HG03039 (cell line): ENCODE results near the gene GTF2A2.
"Not testable (repeated sequence)": the region's sequence is repeated elsewhere in the genome, so short reads cannot be mapped to it uniquely, and the experiment has no call there.

Source experiments
- ATAC-seq: cut with Tn5 transposase; IDR thresholded peaks from one replicate; pipeline ENCODE4 v1.9.1; 2021; ENCODE audit warnings: mild to moderate bottlenecking, moderate library complexity; ENCODE audit not compliant: unreplicated experiment

The GTF2A2 gene, protein sequence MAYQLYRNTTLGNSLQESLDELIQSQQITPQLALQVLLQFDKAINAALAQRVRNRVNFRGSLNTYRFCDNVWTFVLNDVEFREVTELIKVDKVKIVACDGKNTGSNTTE

DNA sequence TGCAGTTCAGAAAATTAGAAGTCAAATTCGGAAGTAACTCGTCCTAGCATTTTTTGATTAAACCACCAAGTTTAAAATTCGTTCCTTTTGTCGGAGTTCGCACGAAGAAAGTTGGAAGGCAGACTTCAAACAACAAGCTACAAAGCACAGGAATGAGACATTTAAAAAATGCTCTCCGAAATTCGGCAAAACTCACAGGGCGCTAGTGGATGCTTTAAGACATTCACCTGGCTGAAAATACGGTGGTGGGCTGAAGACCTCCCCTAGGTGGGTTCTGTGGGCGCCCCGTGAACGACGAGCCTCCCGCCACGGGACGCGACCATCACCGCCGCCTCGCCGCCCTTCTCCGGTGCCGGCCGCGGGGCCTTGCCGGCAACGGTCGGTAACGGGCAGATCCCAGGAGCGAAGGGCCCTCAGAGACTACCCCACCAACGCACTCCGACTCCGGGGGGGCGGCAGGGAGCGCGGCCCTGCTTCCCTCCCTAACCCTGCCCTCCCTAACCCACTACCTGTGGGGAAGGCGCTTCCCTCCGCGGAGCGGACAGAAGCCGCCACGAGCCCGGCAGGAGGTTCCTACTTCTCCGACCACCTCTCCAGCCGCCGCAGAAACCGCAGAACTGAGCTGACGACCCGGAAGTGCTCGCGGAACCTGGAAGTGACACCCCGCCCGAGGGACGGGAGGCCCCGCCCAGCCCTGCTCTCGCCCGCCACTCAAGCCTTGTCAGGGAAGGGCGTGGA lies at the start of gene GTF2A2:
Gene GTF2A2 (minus strand): TSS at position 619 of the 738 bp plus-strand sequence. CDS start 5,238 bp downstream, outside the sequence.
- peak; percentile 98 for ATAC-seq

DNA sequence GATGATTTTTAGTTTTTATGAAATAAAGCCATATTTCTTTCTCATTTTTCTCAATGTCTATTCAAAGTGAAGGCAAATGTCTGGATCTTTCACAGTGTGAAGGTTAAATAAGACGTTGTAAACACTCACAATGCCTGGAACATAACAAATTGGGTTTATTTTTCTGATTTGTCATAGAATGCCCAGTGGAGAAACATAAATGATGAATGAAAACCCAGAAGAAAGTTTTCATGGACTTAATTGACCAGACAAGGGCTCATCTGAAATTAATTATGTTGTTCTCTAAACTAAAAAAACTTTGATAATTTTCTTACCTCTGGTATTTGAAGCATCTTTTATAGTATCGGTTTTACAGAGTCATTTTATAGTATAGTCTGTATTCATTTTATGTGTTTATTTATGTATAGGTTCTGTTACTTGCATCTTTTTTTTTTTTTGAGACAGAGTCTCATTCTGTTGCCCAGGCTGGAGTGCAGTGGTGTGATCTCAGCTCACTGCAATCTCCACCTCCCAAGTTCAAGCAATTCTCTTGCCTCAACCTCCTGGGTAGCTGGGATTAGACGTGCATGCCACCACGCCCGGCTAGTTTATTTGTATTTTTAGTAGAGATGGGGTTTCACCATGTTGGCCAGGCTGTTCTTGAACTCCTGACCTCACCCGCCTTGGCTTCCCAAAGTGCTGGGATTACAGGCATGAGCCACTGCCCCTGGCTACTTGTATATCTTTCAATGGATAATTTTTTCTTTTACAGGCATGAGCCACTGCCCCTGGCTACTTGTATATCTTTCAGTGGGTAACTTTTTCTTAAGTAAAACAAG lies 46.9 kb upstream of the GTF2A2 start:
- no peak for ATAC-seq

DNA sequence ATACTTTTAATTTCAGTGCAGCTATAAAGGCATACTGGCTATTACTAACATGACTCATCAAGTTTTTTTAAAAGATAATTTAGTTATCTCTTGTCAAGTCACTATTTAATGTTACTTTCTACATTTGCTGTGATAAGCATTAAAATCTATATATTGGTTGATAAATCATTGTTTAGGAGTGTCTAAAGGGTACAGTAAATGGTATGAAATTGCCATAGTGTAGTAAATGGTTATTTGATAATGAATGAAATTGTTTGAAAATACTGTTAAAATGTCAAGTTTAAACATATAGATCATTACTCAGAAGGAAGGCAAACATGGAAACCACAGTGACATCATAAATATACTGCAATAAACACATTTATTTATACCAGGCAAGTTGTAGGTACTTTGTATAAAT lies 45.0 kb upstream of the GTF2A2 start:
- no peak for ATAC-seq

DNA sequence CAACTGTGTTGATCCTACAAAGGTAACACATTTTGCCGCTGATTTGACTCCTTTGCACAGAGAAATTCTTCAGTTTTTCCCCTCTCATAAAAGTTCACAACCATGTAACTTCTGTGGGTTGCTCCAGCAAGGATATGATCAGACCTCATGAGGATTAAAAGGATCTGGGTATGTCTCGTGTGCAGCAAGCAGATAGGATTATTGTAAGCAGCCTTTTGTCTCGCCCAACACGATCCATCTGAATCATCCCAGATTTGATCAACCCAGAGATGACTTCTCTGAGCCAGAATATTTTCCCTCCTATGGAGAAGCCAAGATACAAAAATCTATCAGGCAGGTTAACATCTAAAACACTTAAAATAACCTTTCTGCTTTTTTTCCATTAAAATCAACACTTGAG lies 44.6 kb upstream of the GTF2A2 start:
- no peak for ATAC-seq

DNA sequence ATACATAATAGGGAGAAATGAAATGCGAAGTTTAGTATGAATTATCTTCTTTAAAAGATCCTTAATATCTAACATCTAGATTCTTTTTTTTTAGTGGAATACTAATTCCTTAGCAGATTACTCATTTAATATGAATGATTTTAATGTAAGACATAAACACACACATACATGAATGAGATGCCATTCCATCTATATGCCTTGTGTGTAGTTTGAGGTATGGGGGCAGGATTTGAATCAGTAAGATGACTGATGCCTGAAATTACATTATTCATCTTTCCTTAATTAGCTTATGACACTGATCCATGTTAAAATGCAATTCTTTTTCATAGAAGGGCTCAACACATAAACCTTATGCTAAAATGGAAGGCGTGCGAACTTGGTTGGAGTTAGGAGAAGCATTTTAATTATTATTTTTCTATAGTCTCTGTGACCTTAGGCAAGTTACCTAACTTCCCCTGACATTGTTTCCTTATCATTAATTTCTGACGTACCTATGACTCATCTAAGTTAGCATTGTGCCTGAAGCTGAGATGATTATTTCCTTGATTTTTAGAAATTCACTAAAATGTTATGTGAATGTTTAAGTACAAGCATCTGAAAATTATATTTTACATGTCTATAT lies 42.6 kb upstream of the GTF2A2 start:
- no peak for ATAC-seq

DNA sequence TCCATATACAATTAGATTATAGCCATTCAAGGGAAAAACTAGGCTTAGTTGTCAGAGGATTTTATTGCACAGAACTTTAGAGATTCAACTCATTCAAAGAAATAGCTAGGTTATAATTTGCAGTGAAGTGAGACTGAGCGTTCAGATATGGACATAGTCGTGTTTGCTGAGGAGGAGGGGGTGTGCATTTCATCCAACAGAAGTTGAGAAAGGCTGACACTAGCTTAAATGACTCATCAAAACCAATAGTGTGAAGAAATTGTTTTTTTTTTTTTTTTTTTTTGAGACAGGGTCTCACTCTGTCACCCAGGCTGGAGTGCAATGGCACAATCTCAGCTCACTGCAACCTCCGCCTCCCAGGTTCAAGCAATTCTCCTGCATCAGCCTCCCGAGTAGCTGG lies 40.8 kb upstream of the GTF2A2 start:
- ATAC-seq = not testable (repeated sequence)

DNA sequence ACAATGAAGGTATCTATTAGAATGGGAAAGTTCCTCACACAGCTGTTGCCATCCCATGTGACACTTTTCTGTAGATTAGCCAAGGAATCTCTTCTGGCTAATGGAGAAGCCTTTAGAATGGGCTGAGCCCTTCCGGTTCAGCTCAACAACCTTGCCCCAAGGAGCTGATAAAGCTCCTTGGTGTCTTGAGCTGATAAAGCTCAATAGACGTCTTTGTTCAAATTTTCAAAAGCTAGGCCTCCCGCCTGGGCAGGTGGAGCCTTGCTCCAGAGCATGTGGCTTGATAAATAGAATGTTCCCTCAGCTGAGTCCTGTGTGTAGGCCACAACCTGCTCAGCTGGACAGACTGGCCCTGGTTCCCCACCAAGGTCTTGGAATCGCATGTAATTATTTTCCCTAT lies 39.0 kb upstream of the GTF2A2 start:
- no peak for ATAC-seq

DNA sequence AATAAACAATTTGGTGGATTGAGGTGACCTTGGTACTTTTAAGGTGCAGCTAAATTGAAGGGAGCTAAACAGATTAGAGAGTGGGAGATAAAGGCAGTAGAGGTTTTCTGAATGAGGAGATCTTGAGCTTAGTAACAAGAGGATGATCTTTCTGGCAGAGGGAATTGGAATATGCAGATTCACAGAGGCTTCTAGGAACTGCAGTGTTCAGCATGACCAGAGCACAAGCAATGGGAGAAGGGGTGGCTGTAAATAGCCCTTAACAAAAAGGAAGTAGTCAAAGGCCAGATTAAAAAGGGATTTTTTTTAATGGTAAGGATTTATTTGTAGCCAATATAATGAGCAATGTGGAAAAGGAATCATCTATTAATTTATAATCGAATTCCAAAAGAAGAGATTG lies 37.5 kb upstream of the GTF2A2 start:
- ATAC-seq = no peak

DNA sequence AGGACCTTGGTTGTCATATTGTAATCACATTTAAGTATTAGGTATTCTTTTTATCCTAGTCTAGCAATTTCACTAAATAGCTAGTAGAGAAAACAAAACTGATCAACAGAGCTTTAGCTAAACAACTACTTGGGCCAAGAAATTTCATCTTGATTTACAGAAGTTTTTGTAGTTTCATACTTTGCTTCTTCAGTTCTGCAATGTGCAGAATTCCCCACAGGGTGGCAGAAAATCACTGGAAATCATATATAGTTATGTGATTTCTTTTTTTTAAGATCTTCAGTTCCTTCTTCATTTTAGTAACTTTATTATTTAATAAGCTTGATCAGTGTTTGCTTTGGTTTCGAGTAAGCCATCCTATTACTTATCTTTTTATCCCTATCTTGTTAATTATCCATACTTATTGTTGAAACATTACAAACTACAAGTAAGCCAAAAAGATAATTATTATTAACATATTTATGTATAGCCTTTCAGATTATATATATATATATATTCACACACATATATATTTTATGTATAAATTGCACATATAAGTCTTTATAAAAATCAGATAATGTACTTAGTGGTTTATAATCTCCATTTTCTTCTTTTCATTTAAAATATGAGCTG lies 34.0 kb upstream of the GTF2A2 start:
- ATAC-seq = no peak

DNA sequence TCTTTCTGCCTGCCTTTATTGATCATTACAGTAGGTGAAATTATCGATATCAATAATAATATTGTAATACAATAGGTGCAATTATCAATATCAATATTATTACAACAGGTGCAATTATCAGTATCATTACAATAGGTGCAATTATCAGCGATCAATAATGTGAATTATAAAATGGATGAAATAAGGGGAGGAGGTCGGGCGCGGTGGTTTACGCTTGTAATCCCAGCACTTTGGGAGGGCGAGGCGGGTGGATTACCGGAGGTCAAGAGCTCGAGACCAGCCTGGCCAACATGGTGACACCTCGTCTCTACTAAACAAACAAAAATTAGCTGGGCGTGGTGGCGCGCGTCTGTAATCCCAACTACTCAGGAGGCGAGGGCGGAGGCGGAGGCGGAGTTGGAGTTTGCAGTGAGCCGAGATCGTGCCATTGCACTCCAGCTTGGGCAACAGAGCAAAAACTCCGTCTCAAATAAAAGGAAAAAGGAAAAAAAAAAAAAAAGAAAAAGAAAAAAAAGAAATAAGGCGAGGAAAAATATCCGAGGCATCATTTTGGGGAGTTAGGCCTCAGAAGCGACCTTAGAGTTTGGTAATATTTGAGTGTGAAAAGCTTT lies 32.4 kb upstream of the GTF2A2 start:
- ATAC-seq = no peak

DNA sequence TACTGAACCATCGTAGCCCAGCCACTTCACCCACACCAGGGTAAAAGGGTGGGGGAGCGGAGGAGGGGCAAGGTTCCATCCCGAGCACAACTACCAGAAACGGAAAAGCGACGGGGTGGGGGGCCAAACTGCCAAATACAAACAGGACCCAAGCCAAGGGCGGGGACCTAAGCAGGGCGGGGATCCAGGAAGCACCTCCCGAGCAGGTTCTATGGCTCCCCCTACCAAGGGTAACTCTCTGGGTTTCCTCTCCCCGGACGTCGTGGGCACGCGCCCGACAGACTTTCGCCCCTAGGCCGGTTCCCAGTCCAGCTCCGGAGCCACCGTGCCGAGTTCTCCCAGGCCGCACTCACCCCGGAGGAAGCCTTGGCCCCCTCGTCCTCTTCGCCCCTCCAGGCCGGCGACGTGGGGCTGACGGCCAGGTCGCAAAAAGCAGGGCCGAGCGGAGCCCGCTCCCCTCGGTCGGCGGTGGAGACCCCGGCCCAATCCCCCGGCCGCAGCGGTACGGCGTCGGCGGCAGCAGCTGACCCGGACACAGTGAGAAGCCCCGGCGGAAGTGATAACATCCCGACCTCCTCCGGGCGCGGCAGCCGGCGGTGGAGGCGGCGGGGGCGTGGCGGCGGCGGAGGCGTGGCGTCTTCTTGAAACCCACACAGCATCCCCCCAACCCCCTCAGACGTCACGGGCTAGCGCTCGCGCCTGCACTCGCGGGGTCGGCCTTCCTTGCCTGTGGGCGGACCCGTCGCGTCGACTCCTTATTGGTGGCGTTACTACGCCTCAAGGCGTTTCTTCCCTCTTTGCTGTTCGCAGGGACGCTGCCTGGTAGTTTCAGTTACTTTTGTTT lies 31.7 kb upstream of the GTF2A2 start, which contains the start of gene BNIP2:
Gene BNIP2 (minus strand): TSS at position 539 of the 844 bp plus-strand sequence. CDS start 6,863 bp downstream, outside the sequence.
- ATAC-seq = peak; percentile 76

DNA sequence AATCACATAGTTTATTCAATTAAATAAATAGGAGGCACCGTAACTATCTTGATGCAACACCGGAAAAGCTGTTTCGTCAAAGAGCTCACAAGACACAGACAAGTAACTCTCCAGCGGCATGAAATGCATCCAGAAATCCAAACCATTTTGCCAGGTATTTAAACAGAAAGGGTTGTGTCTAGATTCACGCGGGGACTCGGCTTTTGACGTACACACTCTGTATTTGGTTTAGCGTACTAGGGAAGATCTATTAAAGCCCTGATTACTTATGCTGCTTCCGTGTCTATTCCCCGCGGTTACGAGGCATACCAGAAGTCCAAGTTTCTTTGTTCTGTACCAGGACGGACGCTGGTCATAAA lies 31.1 kb upstream of the GTF2A2 start:
- no peak for ATAC-seq

DNA sequence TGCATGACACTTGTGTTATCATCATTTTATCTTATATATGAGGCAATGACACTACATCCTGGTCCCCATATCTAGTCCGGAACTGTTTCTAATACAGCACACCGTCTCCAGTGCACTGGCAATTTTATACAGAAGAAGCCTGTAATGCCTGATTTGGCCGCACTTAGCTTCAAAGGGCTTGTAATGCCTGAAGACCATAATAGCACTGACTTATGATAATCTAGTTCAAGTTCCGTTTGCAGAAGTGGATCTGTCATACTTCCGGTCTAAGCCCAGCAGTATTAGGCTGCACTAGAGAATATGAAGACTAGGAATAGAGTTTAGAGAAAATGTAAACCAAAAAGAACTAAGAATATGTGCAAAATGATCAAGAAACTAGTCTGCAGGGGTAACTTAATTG lies 30.5 kb upstream of the GTF2A2 start:
- no peak for ATAC-seq

DNA sequence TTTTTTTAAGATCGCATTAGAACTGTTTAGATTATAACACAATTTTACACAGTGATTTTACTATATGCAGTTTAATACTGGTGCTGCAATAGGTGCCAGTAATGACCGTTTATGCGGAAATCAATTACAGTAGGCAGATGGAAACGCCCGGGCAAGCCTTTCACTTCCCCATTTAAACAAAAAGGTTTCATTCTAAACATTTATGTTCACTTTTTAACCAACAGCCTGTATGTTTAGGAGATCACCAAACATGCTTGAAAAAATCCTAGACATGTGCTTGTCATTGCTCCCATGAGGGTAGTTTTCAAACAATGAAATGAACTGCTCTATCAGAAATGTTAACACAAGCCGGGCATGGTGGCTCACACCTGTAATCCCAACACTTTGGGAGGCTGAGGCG lies 29.1 kb upstream of the GTF2A2 start:
- no peak for ATAC-seq

DNA sequence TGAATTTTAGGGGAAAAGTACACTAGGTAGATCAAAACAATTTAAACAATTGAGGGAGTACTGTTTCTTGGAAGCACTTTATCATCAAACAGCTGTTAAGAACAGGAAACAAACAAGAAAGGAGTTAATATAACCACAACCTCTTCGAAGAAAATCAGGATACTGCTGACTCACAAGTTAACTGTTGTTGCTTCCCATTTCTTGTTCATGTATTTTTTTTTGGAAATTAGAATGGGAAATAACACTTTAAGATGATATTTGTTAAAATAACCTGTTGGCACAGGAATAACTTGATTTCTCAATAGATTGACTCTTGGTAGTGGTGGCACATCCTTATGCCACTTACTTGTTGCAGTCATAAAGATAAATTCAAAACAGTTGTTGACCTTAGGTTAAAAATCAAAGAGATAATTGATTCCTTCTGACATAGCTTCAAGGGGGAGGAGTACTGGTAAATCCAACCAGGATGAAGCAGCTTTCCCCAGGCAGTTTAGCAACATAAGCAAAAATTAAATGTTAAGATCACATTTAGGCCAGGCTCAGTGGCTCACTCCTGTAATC lies 28.5 kb upstream of the GTF2A2 start:
- ATAC-seq = no peak

DNA sequence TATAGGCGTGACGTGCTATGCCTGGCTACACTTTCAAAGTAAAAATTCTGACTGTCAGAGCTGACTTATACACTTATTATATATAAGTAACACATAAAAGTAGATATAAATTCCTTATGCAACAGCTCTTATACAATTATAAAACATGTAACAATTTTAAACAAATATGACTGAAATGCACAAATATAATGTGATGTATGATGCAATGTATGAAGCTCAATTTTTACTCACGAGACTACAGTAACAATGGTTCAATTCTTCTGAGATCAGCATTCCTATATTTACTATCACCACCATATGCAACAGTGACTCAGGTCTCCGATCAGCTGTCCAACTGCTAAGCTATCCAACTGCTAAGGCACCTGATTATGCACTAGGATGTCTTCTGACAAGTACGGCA lies 23.6 kb upstream of the GTF2A2 start:
- no peak for ATAC-seq

DNA sequence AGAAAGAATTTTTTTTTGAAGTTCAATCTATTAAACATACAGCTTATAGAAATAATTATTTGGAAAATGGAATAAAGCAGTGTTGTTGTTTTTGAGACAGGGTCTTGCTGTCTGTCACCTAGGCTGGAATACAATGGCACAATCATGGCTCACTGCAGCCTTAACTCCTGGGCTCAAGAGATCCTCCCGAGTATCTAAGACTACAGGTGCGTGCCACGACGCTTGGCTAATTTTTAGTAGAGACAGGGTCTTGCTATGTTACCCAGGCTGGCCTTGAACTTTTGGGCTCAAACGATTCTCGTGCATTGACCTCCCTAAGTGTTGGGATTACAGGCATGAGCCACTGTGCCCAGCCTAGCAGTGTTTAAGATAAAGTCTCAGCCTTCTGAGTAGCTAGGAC lies 23.0 kb upstream of the GTF2A2 start:
- no peak for ATAC-seq

DNA sequence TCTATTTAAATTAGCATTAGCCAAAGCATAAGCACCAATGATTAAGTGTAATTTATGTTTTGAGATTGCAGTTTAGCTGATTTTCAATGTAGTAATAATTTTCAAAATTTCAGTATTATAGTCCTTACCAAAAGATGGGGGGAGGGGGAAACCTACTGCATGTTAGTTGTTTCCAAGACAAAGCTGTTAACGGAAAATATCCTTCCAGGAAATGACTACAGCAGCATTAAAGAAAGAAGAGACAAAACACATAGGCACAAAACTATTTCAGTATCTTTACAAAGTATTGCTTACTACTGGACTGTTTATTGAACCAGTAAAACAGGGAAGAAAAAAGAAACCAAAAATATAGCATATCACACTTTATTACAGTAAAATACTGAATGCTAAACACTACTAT lies 21.3 kb upstream of the GTF2A2 start:
- no peak for ATAC-seq

DNA sequence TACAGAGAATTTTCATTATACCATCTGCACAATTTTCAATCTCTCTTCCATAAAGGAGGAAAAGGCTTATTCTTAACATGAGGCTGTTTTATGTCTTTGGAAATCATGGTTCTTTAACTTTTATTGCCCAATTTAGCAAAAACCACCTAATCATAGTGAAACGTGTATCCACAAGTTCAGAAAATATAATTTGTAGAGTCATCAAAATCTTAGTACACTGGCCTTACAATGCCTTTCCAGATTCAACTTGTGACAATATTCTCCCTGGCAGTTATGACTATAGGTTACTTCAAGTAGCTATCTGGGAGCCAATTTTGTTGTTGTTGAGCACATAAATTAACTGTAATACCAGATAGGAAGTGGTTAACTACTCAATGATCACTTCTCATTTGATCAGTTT lies 20.9 kb upstream of the GTF2A2 start:
- ATAC-seq = no peak

DNA sequence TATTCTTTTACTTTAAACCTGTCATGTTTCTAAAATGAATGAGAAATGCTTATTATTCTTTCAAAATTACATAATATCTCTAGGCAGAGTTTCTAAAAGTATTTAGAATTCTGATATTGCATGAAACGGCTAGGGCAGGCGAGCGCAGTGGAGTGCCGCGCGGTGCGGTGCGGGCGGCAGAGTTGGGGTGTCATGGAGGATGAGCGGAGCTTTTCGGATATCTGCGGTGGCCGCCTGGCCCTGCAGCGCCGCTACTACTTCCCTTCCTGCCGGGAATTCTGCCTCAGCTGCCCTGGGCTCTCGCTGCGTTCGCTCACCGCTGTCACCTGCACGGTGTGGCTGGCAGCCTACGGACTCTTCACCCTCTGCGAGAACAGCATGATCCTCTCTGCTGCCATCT lies 19.2 kb upstream of the GTF2A2 start:
- no peak for ATAC-seq
